GM12878 (cell line): Measurements from ENCODE around the gene HPSE. TPM values are rescaled to one million over a fixed set of nuclear protein-coding genes. Genes with fewer than 3 reads are reported as not detected.

ENCODE experiments used
- ATAC-seq: fragments of 200-7000 bp; cut with Tn5 transposase; 3 replicates; pipeline ENCODE4 v1.9.1; 2020; ENCODE audit warnings: mild to moderate bottlenecking, moderate library complexity
- BruUV-seq: library from RNA; stranded (reverse); fragments of 400-500 nt; replicated peaks from 2 replicates; lab custom pipeline; 2021; lab: Mats Ljungman, UMichigan
- CTCF ChIA-PET: fragments of 300-600 bp; sonication (Branson Sonifier 250); formaldehyde crosslinking; extraction: SDS; loops from one replicate; lab custom pipeline; 2021; ENCODE audit warnings: inconsistent platforms; lab: Yijun Ruan, JAX
- POLR2A ChIA-PET: fragments of 350-600 bp; formaldehyde crosslinking; extraction: SDS; loops from one replicate; lab custom pipeline; 2021; ENCODE audit warnings: inconsistent platforms; lab: Charles Lee
- RAD21 ChIA-PET: fragments of 300-600 bp; sonication (Branson Sonifier 250); formaldehyde crosslinking; loops from one replicate; lab custom pipeline; 2023; ENCODE audit warnings: antibody characterized with exemption; ENCODE audit not compliant: unreplicated experiment; lab: Charles Lee
- SMC1A ChIA-PET: fragments of 300-600 bp; sonication (Branson Sonifier 250); formaldehyde crosslinking; loops from one replicate; lab custom pipeline; 2023; ENCODE audit not compliant: unreplicated experiment, uncharacterized antibody; lab: Charles Lee
- DNase-seq: peaks from one replicate; pipeline ENCODE4 v3.0.0-alpha.2; 2011; ENCODE audit warnings: low read depth, low spot score
- FAIRE-seq: peaks from 3 replicates; lab custom pipeline; 2011; peaks lifted over from hg19 to GRCh38; lab: Jason Lieb, UNC
- H2AFZ ChIP-seq: 2 replicates; pipeline ENCODE4 v1.6.0; 2011; ENCODE audit warnings: low read depth, low read length, control low read depth; ENCODE audit not compliant: control insufficient read depth
- H3K27ac ChIP-seq: 2 replicates; pipeline ENCODE4 v1.5.1; 2011; ENCODE audit warnings: control low read depth; ENCODE audit not compliant: control insufficient read depth, insufficient read depth
- H3K27me3 ChIP-seq, 2 experiments: replicated peaks in 1 of 2; 2 replicates each; pipeline versions ENCODE4 v1.6.0 to v1.6.1; 2011; ENCODE audit warnings: low read length in 1 of 2; ENCODE audit not compliant: control insufficient read depth in 2 of 2, insufficient read depth in 2 of 2
- H3K36me3 ChIP-seq, 2 experiments: 2 replicates each; pipeline ENCODE4 v1.5.1; 2011; ENCODE audit warnings: low read length in 1 of 2; ENCODE audit not compliant: control insufficient read depth in 2 of 2, insufficient read depth in 2 of 2
- H3K4me1 ChIP-seq: 2 replicates; pipeline ENCODE4 v1.6.1; 2011; ENCODE audit warnings: mild to moderate bottlenecking, low read length, moderate library complexity, mixed read lengths; ENCODE audit not compliant: control insufficient read depth, insufficient read depth
- H3K4me2 ChIP-seq: 2 replicates; pipeline ENCODE4 v1.6.0; 2011; ENCODE audit warnings: control low read depth; ENCODE audit not compliant: control insufficient read depth, insufficient read depth
- H3K4me3 ChIP-seq: fragments of 200-600 bp; sonication (generic); 2 replicates; pipeline ENCODE4 v1.5.1; 2016
- H3K79me2 ChIP-seq: 2 replicates; pipeline ENCODE4 v1.6.0; 2011; ENCODE audit warnings: low read length; ENCODE audit not compliant: control insufficient read depth, insufficient read depth
- H3K9ac ChIP-seq: 2 replicates; pipeline ENCODE4 v1.8.0; 2011; ENCODE audit warnings: low read length, control low read depth, mixed read lengths; ENCODE audit not compliant: control insufficient read depth, insufficient read depth
- H3K9me3 ChIP-seq: replicated peaks from 3 replicates; pipeline ENCODE4 v1.5.1; 2011; ENCODE audit warnings: mild to moderate bottlenecking, low read length; ENCODE audit not compliant: control insufficient read depth, insufficient read depth
- H4K20me1 ChIP-seq: 2 replicates; pipeline ENCODE4 v1.6.0; 2011; ENCODE audit not compliant: control insufficient read depth, insufficient read depth
- BCL11A ChIP-seq: IDR thresholded peaks from 2 replicates; pipeline ENCODE4 v1.6.1; 2011; ENCODE audit warnings: low read depth, low read length
- BRCA1 ChIP-seq: IDR thresholded peaks from 2 replicates; pipeline ENCODE4 v1.6.1; 2011; ENCODE audit warnings: low read depth, low read length, improper control_type of control experiment
- DPF2 ChIP-seq: fragments of 450-650 bp; IDR thresholded peaks from 2 replicates; pipeline ENCODE4 v1.6.1; 2017; ENCODE audit warnings: mild to moderate bottlenecking
- ETV6 ChIP-seq, 2 experiments: fragments of 450-650 bp in 1 of 2; IDR thresholded peaks in 1 of 2; conservative IDR thresholded peaks in 1 of 2; 2 replicates each; pipeline ENCODE4 v1.6.1; 2014; ENCODE audit warnings: antibody characterized with exemption in 1 of 2, borderline replicate concordance in 1 of 2, low read depth in 1 of 2, mild to moderate bottlenecking in 1 of 2, moderate library complexity in 1 of 2
- IKZF1 ChIP-seq: fragments of 450-650 bp; conservative IDR thresholded peaks from 2 replicates; pipeline ENCODE4 v1.6.1; 2017; ENCODE audit warnings: antibody characterized with exemption, mild to moderate bottlenecking
- IKZF2 ChIP-seq, 2 experiments: fragments of 450-650 bp; IDR thresholded peaks; 2 replicates each; pipeline ENCODE4 v1.6.1; 2017; ENCODE audit warnings: mild to moderate bottlenecking in 2 of 2, moderate library complexity in 2 of 2
- KAT2A ChIP-seq: conservative IDR thresholded peaks from 2 replicates; pipeline ENCODE4 v1.6.1; 2011; ENCODE audit warnings: low read depth, low read length; ENCODE audit not compliant: control insufficient read depth
- MEF2A ChIP-seq: IDR thresholded peaks from 2 replicates; pipeline ENCODE4 v1.6.1; 2011; ENCODE audit warnings: low read depth, mild to moderate bottlenecking, low read length, moderate library complexity; ENCODE audit not compliant: insufficient read depth
- MTA2 ChIP-seq: fragments of 450-650 bp; IDR thresholded peaks from 2 replicates; pipeline ENCODE4 v1.6.1; 2016; ENCODE audit warnings: low read depth, mild to moderate bottlenecking, moderate library complexity
- MTA3 ChIP-seq: IDR thresholded peaks from 2 replicates; pipeline ENCODE4 v1.6.1; 2012; ENCODE audit warnings: low read length, inconsistent platforms, borderline replicate concordance
- MYB ChIP-seq: fragments of 150-350 bp; IDR thresholded peaks from 2 replicates; pipeline ENCODE4 v1.6.1; 2014; ENCODE audit warnings: mild to moderate bottlenecking, low read depth, low read length, borderline replicate concordance
- NBN ChIP-seq: fragments of 450-650 bp; IDR thresholded peaks from 2 replicates; pipeline ENCODE4 v1.6.1; 2016
- NR2F1 ChIP-seq: fragments of 450-650 bp; conservative IDR thresholded peaks from 2 replicates; pipeline ENCODE4 v1.6.1; 2017; ENCODE audit warnings: mild to moderate bottlenecking
- PAX8 ChIP-seq: fragments of 450-650 bp; IDR thresholded peaks from 2 replicates; pipeline ENCODE4 v1.6.1; 2017; ENCODE audit warnings: mild to moderate bottlenecking, moderate library complexity
- POLR2AphosphoS5 ChIP-seq: IDR thresholded peaks from 2 replicates; pipeline ENCODE4 v1.6.1; 2011; ENCODE audit warnings: mild to moderate bottlenecking, low read length, inconsistent platforms
- RAD51 ChIP-seq: fragments of 450-650 bp; IDR thresholded peaks from 2 replicates; pipeline ENCODE4 v1.6.1; 2016; ENCODE audit warnings: moderate library complexity, mild to moderate bottlenecking, inconsistent platforms
- RB1 ChIP-seq: fragments of 450-650 bp; formaldehyde crosslinking; IDR thresholded peaks from 2 replicates; pipeline ENCODE4 v1.6.1; 2017; ENCODE audit warnings: mild to moderate bottlenecking, borderline replicate concordance
- SMAD1 ChIP-seq: fragments of 450-650 bp; IDR thresholded peaks from 2 replicates; pipeline ENCODE4 v1.6.1; 2018; ENCODE audit warnings: mild to moderate bottlenecking, low read depth; ENCODE audit not compliant: partially characterized antibody
- SMARCA5 ChIP-seq: fragments of 450-650 bp; IDR thresholded peaks from 2 replicates; pipeline ENCODE4 v1.6.1; 2017; ENCODE audit warnings: mild to moderate bottlenecking
- TAF1 ChIP-seq: IDR thresholded peaks from 2 replicates; pipeline ENCODE4 v1.6.1; 2011; ENCODE audit warnings: mild to moderate bottlenecking, low read depth, low read length, borderline replicate concordance
- TARDBP ChIP-seq: IDR thresholded peaks from 2 replicates; pipeline ENCODE4 v1.6.1; 2016; ENCODE audit warnings: borderline replicate concordance
- WRNIP1 ChIP-seq: IDR thresholded peaks from 2 replicates; pipeline ENCODE4 v1.6.1; 2011; ENCODE audit warnings: low read depth, low read length, improper control_type of control experiment, borderline replicate concordance
- YY1 ChIP-seq: IDR thresholded peaks from 2 replicates; pipeline ENCODE4 v1.6.1; 2011; ENCODE audit warnings: low read depth, mild to moderate bottlenecking, low read length
- ZBED1 ChIP-seq: IDR thresholded peaks from 2 replicates; pipeline ENCODE4 v1.6.1; 2016; ENCODE audit warnings: borderline replicate concordance
- WGBS: methylation state at CpG from one replicate; pipeline ENCODE4 v1.1.6; 2016; ENCODE audit warnings: low lambda C conversion rate; ENCODE audit not compliant: insufficient replicate concordance, insufficient coverage; ENCODE audit errors: missing lambda C conversion rate; 5-methylcytosine and 5-hydroxymethylcytosine counted together
- in situ Hi-C: fragments of 300-500 bp; cut with MboI; formaldehyde crosslinking; loops from 9 replicates; pipeline ENCODE4 v1.14.3; 2018; ENCODE audit warnings: mixed read lengths
- intact Hi-C: fragments of 100-400 bp; cut with micrococcal nuclease; formaldehyde crosslinking; loops from one replicate; pipeline ENCODE4 v1.14.2; 2022; ENCODE audit not compliant: unreplicated experiment
- polyA plus RNA-seq, 11 experiments: library from polyadenylated mRNA; depleted of rRNA in 4 of 11; unstranded in 6 of 11; stranded (reverse) in 5 of 11; fragments of >200 nt; fragmentation: Nextera tagmentation in 4 of 11; fragmentation: Illumina TruSeq in 1 of 11; extraction: Ambion mirVana in 4 of 11; extraction: Trizol in 1 of 11; gene quantifications; 1 replicate in 1 of 11; 2 replicates in 10 of 11; pipeline versions ENCODE4 v1.2.1 to v1.2.3, GENCODE V29; 2011 to 2016; ENCODE audit warnings: inconsistent platforms in 2 of 11, missing spikeins in 2 of 11, low read depth in 1 of 11
- total RNA-seq, 4 experiments: library from RNA; depleted of rRNA in 3 of 4; stranded (reverse); fragments of >200 nt in 3 of 4; fragmentation: Illumina TruSeq in 1 of 4; extraction: Trizol in 1 of 4; gene quantifications; 2 replicates each; pipeline versions ENCODE4 v1.2.1 to v1.2.3, GENCODE V29; 2013 to 2021
- TF ChIP-seq, protein P1 (sequence below): fragments of 450-650 bp; IDR thresholded peaks from 2 replicates; pipeline ENCODE4 v1.6.1; 2016; ENCODE audit warnings: mild to moderate bottlenecking

HPSE gene
- total and polyA plus RNA-seq, 10 of the 15 experiments (the other 5 are each of a cell fraction or from before 2014, with no cell fraction given): 0.16 to 0.89 (median 0.58) TPM

DNA sequence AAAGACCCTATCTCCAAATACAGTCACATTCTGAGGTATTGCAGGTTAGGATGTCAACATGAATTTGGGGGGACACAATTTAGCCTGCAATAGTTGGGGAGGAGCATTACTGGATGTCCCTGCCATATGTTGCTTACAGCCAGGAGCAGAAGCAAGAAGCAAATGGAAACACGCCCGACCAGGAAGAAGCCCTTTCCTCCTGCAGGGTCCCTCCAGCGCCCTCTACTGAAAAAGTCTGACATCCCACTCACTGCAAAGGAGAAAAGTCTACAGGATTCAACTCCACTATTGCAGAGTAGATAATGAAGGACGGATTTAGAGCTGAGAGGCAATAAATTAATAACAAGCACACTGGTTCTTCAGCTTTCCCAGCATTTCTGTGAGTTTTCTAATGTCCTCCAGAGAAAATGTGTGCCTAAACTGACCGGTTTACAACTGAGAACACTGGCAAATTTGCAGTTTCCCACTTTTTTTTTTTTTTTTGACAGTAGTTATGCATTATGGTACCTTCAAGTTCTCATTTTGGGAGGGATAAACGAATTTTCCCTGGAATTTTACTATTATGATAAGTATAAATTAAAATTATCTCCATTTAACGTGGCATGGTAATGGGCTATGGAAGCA, 81.8 kb downstream of the HPSE start:
- Histone ChIP-seq H3K27me3 (no peaks in the 10 kb centered on the region), H3K4me2 (no peak overlapping the region), H4K20me1 (no peaks in the 10 kb centered on the region), H2AFZ (no peak overlapping the region), H3K9ac (no peak overlapping the region), H3K79me2 (no peaks in the 10 kb centered on the region), H3K4me1 (peaks cover 13% of the 10 kb centered on the region; the same call in 1 of the 2 replicates), H3K4me3 (no peak overlapping the region), H3K9me3 (no peaks in the 10 kb centered on the region; the same call in 2 of the 3 replicates), H3K27ac (no peak overlapping the region), H3K36me3 (peaks cover 0 to under 1% of the 10 kb centered on the region in 2 experiments; a peak in 1 of 4 replicates)
- CTCF ChIA-PET: interaction anchor here (0.6 to 4.7 kb wide), 33 partner anchors 9 to 198 kb away, joined by 3 to 51 read pairs (median 5); partner anchors contain the start of genes COQ2 and PLAC8
- RAD21 ChIA-PET: interaction anchor here (0.6 to 7.8 kb wide), 21 partner anchors 12 to 347 kb away, joined by 3 to 64 read pairs (median 5); partner anchors contain the start of genes COPS4, COQ2 and PLAC8
- peak; percentile 83 for ATAC-seq
- intact Hi-C loops (loop anchor here (1.0 to 2.0 kb wide), 2 partner anchors 36 to 178 kb away; no protein-coding TSS in a partner anchor), in situ Hi-C loops (loop anchor here (10.0 kb wide), 1 partner anchor 178 kb away; no protein-coding TSS in a partner anchor)
- no peak for DNase-seq
- 39% methylated on average over 7 of the region's 7 CpGs for WGBS
- FAIRE-seq: no peak
- SMC1A ChIA-PET: interaction anchor here (0.8 to 8.6 kb wide), 23 partner anchors 9 to 400 kb away, joined by 3 to 145 read pairs (median 8); partner anchors contain the start of genes COQ2 and PLAC8
- no TSS peak for BruUV-seq
- POLR2A ChIA-PET: interaction anchor here (0.7 to 5.0 kb wide), 5 partner anchors 19 to 40 kb away, joined by 3 to 21 read pairs (median 3); no protein-coding TSS in a partner anchor
- TF ChIP-seq NR2F1: no peak
- 0 out of 2 replicates have a peak, but pooled peaks have one; percentile 35 for TF ChIP-seq NBN
- no peak for TF ChIP-seq BCL11A
- TF ChIP-seq TARDBP: no peak
- TF ChIP-seq BRCA1: no peak
- peak in 1 of 2 experiments; percentile 48; a peak in 2 of 4 replicates for TF ChIP-seq IKZF2 (IDR thresholded peaks at IDR 0.05)
- no peak for TF ChIP-seq POLR2AphosphoS5
- TF ChIP-seq YY1: peak; percentile 69
- peak; percentile 38 for TF ChIP-seq IKZF1
- TF ChIP-seq SMARCA5: peak; percentile 68; the same call in 1 of the 2 replicates
- TF ChIP-seq MYB: no peak
- peak; percentile 48; the same call in 1 of the 2 replicates for TF ChIP-seq MEF2A
- peak; percentile 61; the same call in 1 of the 2 replicates for TF ChIP-seq WRNIP1
- no peak for TF ChIP-seq TAF1
- TF ChIP-seq ZBED1: no peak
- TF ChIP-seq, protein P1, sequence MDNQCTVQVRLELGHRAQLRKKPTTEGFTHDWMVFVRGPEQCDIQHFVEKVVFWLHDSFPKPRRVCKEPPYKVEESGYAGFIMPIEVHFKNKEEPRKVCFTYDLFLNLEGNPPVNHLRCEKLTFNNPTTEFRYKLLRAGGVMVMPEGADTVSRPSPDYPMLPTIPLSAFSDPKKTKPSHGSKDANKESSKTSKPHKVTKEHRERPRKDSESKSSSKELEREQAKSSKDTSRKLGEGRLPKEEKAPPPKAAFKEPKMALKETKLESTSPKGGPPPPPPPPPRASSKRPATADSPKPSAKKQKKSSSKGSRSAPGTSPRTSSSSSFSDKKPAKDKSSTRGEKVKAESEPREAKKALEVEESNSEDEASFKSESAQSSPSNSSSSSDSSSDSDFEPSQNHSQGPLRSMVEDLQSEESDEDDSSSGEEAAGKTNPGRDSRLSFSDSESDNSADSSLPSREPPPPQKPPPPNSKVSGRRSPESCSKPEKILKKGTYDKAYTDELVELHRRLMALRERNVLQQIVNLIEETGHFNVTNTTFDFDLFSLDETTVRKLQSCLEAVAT: peak; percentile 27; the same call in 1 of the 2 replicates
- no peak for TF ChIP-seq PAX8
- TF ChIP-seq DPF2: no peak
- TF ChIP-seq MTA3: no peak
- TF ChIP-seq MTA2: no peak
- TF ChIP-seq RB1: 0 out of 2 replicates have a peak, but pooled peaks have one; percentile 51
- 0 out of 2 replicates have a peak, but pooled peaks have one; percentile 9 for TF ChIP-seq RAD51
- no peak for TF ChIP-seq KAT2A
- no peak for TF ChIP-seq SMAD1
- TF ChIP-seq ETV6 (conservative IDR thresholded peaks at IDR 0.05 in 1 of 2, IDR thresholded peaks at IDR 0.05 in 1 of 2; ENCODE audit: borderline replicate concordance in 1 of 2, low read depth in 1 of 2): 0 out of 4 replicates have a peak, but pooled peaks of 1 of the 2 experiments have one; percentile 27
